ENCODE results near the gene ANXA8.
"Not testable (repeated sequence)": the region's sequence is repeated elsewhere in the genome, so short reads cannot be mapped to it uniquely, and the experiment has no call there.

ANXA8 gene

GRCh38 chr10:47491600-47491999 lies 7.7 kb upstream of the ANXA8 start, which contains the start of gene FAM25G:
FAM25G (minus strand) TSS chr10:47491700; CDS start chr10:47491674, 26 bp downstream.
- not testable (repeated sequence) for H3K4me2 ChIP-seq (ENCODE audit: insufficient read depth, low read length, poor library complexity, severe bottlenecking); H3K4me1 ChIP-seq (ENCODE audit: control insufficient read depth in 2 of 2, insufficient read depth in 1 of 2, low read depth in 1 of 2, low read length in 2 of 2); H3K79me1 ChIP-seq (ENCODE audit: low read depth, low read length); H3K4me3 ChIP-seq (ENCODE audit: low read length in 2 of 2); H2BK15ac ChIP-seq (ENCODE audit: low read length); H3K9ac ChIP-seq (ENCODE audit: low read depth, low read length, poor library complexity); H3K27me3 ChIP-seq (ENCODE audit: control insufficient read depth in 3 of 3, insufficient read depth in 3 of 3, low read depth in 1 of 3, low read length in 3 of 3); H4K91ac ChIP-seq (ENCODE audit: low read depth, low read length, poor library complexity); H3K36me3 ChIP-seq (replicated peaks in 1 of 2; ENCODE audit: control insufficient read depth in 2 of 2, insufficient read depth in 2 of 2, low read length in 2 of 2); H2AFZ ChIP-seq (ENCODE audit: low read length); H3K23ac ChIP-seq (ENCODE audit: low read depth, low read length, poor library complexity); H2BK120ac ChIP-seq (ENCODE audit: low read depth, low read length); H3K18ac ChIP-seq (ENCODE audit: low read length); H2BK5ac ChIP-seq (ENCODE audit: low read length); H3K4ac ChIP-seq (ENCODE audit: low read length); H2AK5ac ChIP-seq (ENCODE audit: low read depth, low read length); H3K14ac ChIP-seq (ENCODE audit: low read length); H3K27ac ChIP-seq (replicated peaks; ENCODE audit: low read length); H3K9me3 ChIP-seq (replicated peaks in 1 of 2; ENCODE audit: control insufficient read depth in 2 of 2, insufficient read depth in 1 of 2, low read depth in 1 of 2, low read length in 2 of 2); H2BK12ac ChIP-seq (ENCODE audit: low read length); DNase-seq (ENCODE audit: low spot score); H4K8ac ChIP-seq (ENCODE audit: low read depth, low read length)
- WGBS, 2 donors (ENCODE audit: extremely low coverage in 2 of 2, insufficient read length in 2 of 2, insufficient replicate concordance in 1 of 2), result no CpG with 5 or more reads among the region's 9 CpGs

GRCh38 chr10:47489630-47490029 lies 5.7 kb upstream of the ANXA8 start:
- H4K8ac ChIP-seq (ENCODE audit: low read depth, low read length); H3K4me2 ChIP-seq (ENCODE audit: insufficient read depth, low read length, poor library complexity, severe bottlenecking); H4K91ac ChIP-seq (ENCODE audit: low read depth, low read length, poor library complexity); H3K4me1 ChIP-seq (ENCODE audit: control insufficient read depth in 2 of 2, insufficient read depth in 1 of 2, low read depth in 1 of 2, low read length in 2 of 2); H2AFZ ChIP-seq (ENCODE audit: low read length); H3K14ac ChIP-seq (ENCODE audit: low read length); H3K36me3 ChIP-seq (replicated peaks in 1 of 2; ENCODE audit: control insufficient read depth in 2 of 2, insufficient read depth in 2 of 2, low read length in 2 of 2); H2AK5ac ChIP-seq (ENCODE audit: low read depth, low read length); H3K23ac ChIP-seq (ENCODE audit: low read depth, low read length, poor library complexity); H3K27me3 ChIP-seq (ENCODE audit: control insufficient read depth in 3 of 3, insufficient read depth in 3 of 3, low read depth in 1 of 3, low read length in 3 of 3); H3K4ac ChIP-seq (ENCODE audit: low read length); H3K9ac ChIP-seq (ENCODE audit: low read depth, low read length, poor library complexity); H3K18ac ChIP-seq (ENCODE audit: low read length); H3K4me3 ChIP-seq (ENCODE audit: low read length in 2 of 2); H3K79me1 ChIP-seq (ENCODE audit: low read depth, low read length); H2BK12ac ChIP-seq (ENCODE audit: low read length); H2BK15ac ChIP-seq (ENCODE audit: low read length); H2BK5ac ChIP-seq (ENCODE audit: low read length); H2BK120ac ChIP-seq (ENCODE audit: low read depth, low read length); H3K27ac ChIP-seq (replicated peaks; ENCODE audit: low read length); DNase-seq (ENCODE audit: low spot score); H3K9me3 ChIP-seq (replicated peaks in 1 of 2; ENCODE audit: control insufficient read depth in 2 of 2, insufficient read depth in 1 of 2, low read depth in 1 of 2, low read length in 2 of 2): not testable (repeated sequence)
- WGBS, 2 donors (ENCODE audit: extremely low coverage in 2 of 2, insufficient read length in 2 of 2, insufficient replicate concordance in 1 of 2), result no CpG with 5 or more reads among the region's 7 CpGs

GRCh38 chr10:47485943-47486342 lies 2.0 kb upstream of the ANXA8 start:
- H4K8ac ChIP-seq (ENCODE audit: low read depth, low read length); DNase-seq (ENCODE audit: low spot score); H3K4me2 ChIP-seq (ENCODE audit: insufficient read depth, low read length, poor library complexity, severe bottlenecking); H4K91ac ChIP-seq (ENCODE audit: low read depth, low read length, poor library complexity); H3K4me1 ChIP-seq (ENCODE audit: control insufficient read depth in 2 of 2, insufficient read depth in 1 of 2, low read depth in 1 of 2, low read length in 2 of 2); H3K36me3 ChIP-seq (replicated peaks in 1 of 2; ENCODE audit: control insufficient read depth in 2 of 2, insufficient read depth in 2 of 2, low read length in 2 of 2); H3K18ac ChIP-seq (ENCODE audit: low read length); H3K4ac ChIP-seq (ENCODE audit: low read length); H3K27me3 ChIP-seq (ENCODE audit: control insufficient read depth in 3 of 3, insufficient read depth in 3 of 3, low read depth in 1 of 3, low read length in 3 of 3); H3K9me3 ChIP-seq (replicated peaks in 1 of 2; ENCODE audit: control insufficient read depth in 2 of 2, insufficient read depth in 1 of 2, low read depth in 1 of 2, low read length in 2 of 2); H2BK12ac ChIP-seq (ENCODE audit: low read length); H2BK5ac ChIP-seq (ENCODE audit: low read length); H3K79me1 ChIP-seq (ENCODE audit: low read depth, low read length); H2BK120ac ChIP-seq (ENCODE audit: low read depth, low read length); H3K9ac ChIP-seq (ENCODE audit: low read depth, low read length, poor library complexity); H2BK15ac ChIP-seq (ENCODE audit: low read length); H3K14ac ChIP-seq (ENCODE audit: low read length); H2AFZ ChIP-seq (ENCODE audit: low read length); H2AK5ac ChIP-seq (ENCODE audit: low read depth, low read length); H3K23ac ChIP-seq (ENCODE audit: low read depth, low read length, poor library complexity); H3K27ac ChIP-seq (replicated peaks; ENCODE audit: low read length); H3K4me3 ChIP-seq (ENCODE audit: low read length in 2 of 2): not testable (repeated sequence)
- WGBS, 2 donors (ENCODE audit: extremely low coverage in 2 of 2, insufficient read length in 2 of 2, insufficient replicate concordance in 1 of 2), result no CpG with 5 or more reads among the region's 4 CpGs

GRCh38 chr10:47484786-47485185 lies 871 bp upstream of the ANXA8 start:
- H3K4me2 ChIP-seq (ENCODE audit: insufficient read depth, low read length, poor library complexity, severe bottlenecking); H4K91ac ChIP-seq (ENCODE audit: low read depth, low read length, poor library complexity); DNase-seq (ENCODE audit: low spot score); H3K4me1 ChIP-seq (ENCODE audit: control insufficient read depth in 2 of 2, insufficient read depth in 1 of 2, low read depth in 1 of 2, low read length in 2 of 2); H2BK12ac ChIP-seq (ENCODE audit: low read length); H3K9ac ChIP-seq (ENCODE audit: low read depth, low read length, poor library complexity); H2BK15ac ChIP-seq (ENCODE audit: low read length); H2AK5ac ChIP-seq (ENCODE audit: low read depth, low read length); H3K36me3 ChIP-seq (replicated peaks in 1 of 2; ENCODE audit: control insufficient read depth in 2 of 2, insufficient read depth in 2 of 2, low read length in 2 of 2); H2BK5ac ChIP-seq (ENCODE audit: low read length); H3K14ac ChIP-seq (ENCODE audit: low read length); H3K18ac ChIP-seq (ENCODE audit: low read length); H3K9me3 ChIP-seq (replicated peaks in 1 of 2; ENCODE audit: control insufficient read depth in 2 of 2, insufficient read depth in 1 of 2, low read depth in 1 of 2, low read length in 2 of 2); H3K79me1 ChIP-seq (ENCODE audit: low read depth, low read length); H3K27me3 ChIP-seq (ENCODE audit: control insufficient read depth in 3 of 3, insufficient read depth in 3 of 3, low read depth in 1 of 3, low read length in 3 of 3); H4K8ac ChIP-seq (ENCODE audit: low read depth, low read length); H3K23ac ChIP-seq (ENCODE audit: low read depth, low read length, poor library complexity); H3K27ac ChIP-seq (replicated peaks; ENCODE audit: low read length); H3K4me3 ChIP-seq (ENCODE audit: low read length in 2 of 2); H2AFZ ChIP-seq (ENCODE audit: low read length); H3K4ac ChIP-seq (ENCODE audit: low read length); H2BK120ac ChIP-seq (ENCODE audit: low read depth, low read length): not testable (repeated sequence)
- no CpG with 5 or more reads among the region's 11 CpGs for whole genome bisulfite sequencing, 2 donors (ENCODE audit: extremely low coverage in 2 of 2, insufficient read length in 2 of 2, insufficient replicate concordance in 1 of 2)
